Ovary (tissue), 9 donors: ENCODE results near the gene CDK2AP2. TPM values are rescaled to one million over a fixed set of nuclear protein-coding genes. Genes with fewer than 3 reads are reported as not detected.

Experiments
- DNase-seq, 5 donors: peaks; one replicate each; pipeline ENCODE4 v3.0.0-alpha.2; 2019 to 2020
- H3K27ac ChIP-seq, 2 donors: fragments of 200-600 bp; one replicate each; pipeline versions ENCODE4 v1.5.1 to v1.8.0; 2019 to 2022
- H3K27me3 ChIP-seq: fragments of 200-600 bp; one replicate; pipeline ENCODE4 v1.8.0; 2022
- H3K36me3 ChIP-seq: fragments of 200-600 bp; sonication (generic); one replicate; pipeline ENCODE4 v1.5.1; 2019
- H3K4me1 ChIP-seq: one replicate; pipeline ENCODE4 v1.8.1; 2013; ENCODE audit warnings: mild to moderate bottlenecking, moderate library complexity; ENCODE audit not compliant: insufficient read depth
- H3K4me3 ChIP-seq: fragments of 200-600 bp; sonication (generic); one replicate; pipeline ENCODE4 v1.5.1; 2017
- H3K9me3 ChIP-seq, 2 donors: fragments of 200-600 bp in 1 of 2; sonication (generic) in 1 of 2; one replicate each; pipeline versions ENCODE4 v1.5.1 to v1.8.1; 2013 to 2019; ENCODE audit warnings: mild to moderate bottlenecking in 1 of 2, moderate library complexity in 1 of 2
- CTCF ChIP-seq, 3 donors: fragments of 450-650 bp in 2 of 3; fragments of 200-600 bp in 1 of 3; IDR thresholded peaks; one replicate each; pipeline versions ENCODE4 v1.5.1 to v1.8.0; 2016 to 2022; ENCODE audit warnings: antibody characterized with exemption in 3 of 3, mild to moderate bottlenecking in 1 of 3
- EP300 ChIP-seq: sonication (generic); formaldehyde crosslinking; IDR thresholded peaks from one replicate; pipeline ENCODE4 v1.6.1; 2017; ENCODE audit warnings: antibody characterized with exemption
- POLR2A ChIP-seq: fragments of 450-650 bp; IDR thresholded peaks from one replicate; pipeline ENCODE4 v1.6.1; 2017; ENCODE audit warnings: antibody characterized with exemption, mild to moderate bottlenecking, moderate library complexity
- WGBS, 3 donors: extraction: QIAGEN DNeasy Blood & Tissue Kit in 1 of 3; methylation state at CpG; one replicate each; pipeline versions ENCODE4 v1.1.5 to v1.1.7; 2013 to 2017; 5-methylcytosine and 5-hydroxymethylcytosine counted together
- intact Hi-C, 4 donors: fragments of 100-400 bp; cut with DNase I; formaldehyde crosslinking; loops; one replicate each; pipeline versions ENCODE4 v1.11.0 to v1.15.1; 2022 to 2023
- polyA plus RNA-seq, 2 donors: library from polyadenylated mRNA; stranded (reverse); fragments of 200-250 nt in 1 of 2; fragments of 350-450 nt in 1 of 2; fragmentation: Illumina TruSeq in 1 of 2; extraction: RNeasy Lipid Tissue Mini Kit (QIAGEN cat#74804) in 1 of 2; gene quantifications; one replicate each; pipeline ENCODE4 v1.2.3, GENCODE V29; 2013 to 2014
- total RNA-seq, 7 donors: library from RNA; depleted of rRNA in 2 of 7; stranded (reverse); fragments of >200 nt in 2 of 7; fragmentation: NEBNext Ultra II Directional in 3 of 7; extraction: Animal tissue kit (Norgen Biotek cat#: 25700) in 3 of 7; gene quantifications; one replicate each; pipeline versions ENCODE4 v1.1.0 to v1.2.4, GENCODE V29; 2016 to 2023
- donor health status: DM: no; HTN: no; CAD: no; lungs with moderate emphysema.
- donor health status: DM: no; HTN: no; CAD: no.
- donor health status: Bipolar disorder and iron deficiency.
- donor health status: DM: yes; HTN: yes; CAD: no.
- donor health status: DM: no; HTN: no; CAD: no.
- donor health status: DM: yes; HTN: yes; CAD: no.

The CDK2AP2 gene
- total and polyA plus RNA-seq, 9 donors = 3.8 to 66.1 (median 34.6) TPM

GRCh38 chr11:67520856-67521824, 13.2 kb upstream of the CDK2AP2 start:
- Histone ChIP-seq H3K36me3 (no peaks in the 10 kb centered on the region), H3K27me3 (no peaks in the 10 kb centered on the region), H3K4me1 (no peaks in the 10 kb centered on the region), H3K9me3 (no peaks in the 10 kb centered on the region), H3K27ac (no peak overlapping the region), H3K4me3 (no peak overlapping the region)
- WGBS, 3 donors = 79 to 87% (median 83%) methylated on average over 16 of the region's 16 CpGs
- intact Hi-C loops = no loop called here
- no peak for TF ChIP-seq POLR2A
- no peak for TF ChIP-seq CTCF (IDR thresholded peaks at IDR 0.05)
- no peak for TF ChIP-seq EP300
- no peak for DNase-seq

- TF ChIP-seq POLR2A (no peak), EP300 (no peak), CTCF (IDR thresholded peaks at IDR 0.05) (no peak)
- H3K27me3 ChIP-seq = no peaks in the 10 kb centered on the region
- WGBS, 3 donors = 86 to 90% (median 88%) methylated on average over 32 of the region's 32 CpGs
- H3K4me1 ChIP-seq = no peaks in the 10 kb centered on the region
- no peak overlapping the region for H3K4me3 ChIP-seq
- intact Hi-C loops = no loop called here
- H3K27ac ChIP-seq = no peak overlapping the region
- no peak for DNase-seq
- no peaks in the 10 kb centered on the region for H3K36me3 ChIP-seq
- H3K9me3 ChIP-seq = no peaks in the 10 kb centered on the region
Measured at GRCh38 chr11:67519726-67520125, 11.8 kb upstream of the CDK2AP2 start.

- H3K27ac ChIP-seq = no peak overlapping the region
- H3K27me3 ChIP-seq = no peaks in the 10 kb centered on the region
- intact Hi-C loops = no loop called here
- no peaks in the 10 kb centered on the region for H3K9me3 ChIP-seq
- no peak for DNase-seq
- TF ChIP-seq POLR2A (no peak), EP300 (no peak), CTCF (IDR thresholded peaks at IDR 0.05) (no peak)
- no peak overlapping the region for H3K4me3 ChIP-seq
- 71 to 75% (median 72%) methylated on average over 10 of the region's 10 CpGs for WGBS, 3 donors
- H3K4me1 ChIP-seq = no peaks in the 10 kb centered on the region
- H3K36me3 ChIP-seq = no peaks in the 10 kb centered on the region
Measured at GRCh38 chr11:67517784-67518552, 10.0 kb upstream of the CDK2AP2 start.

DNA sequence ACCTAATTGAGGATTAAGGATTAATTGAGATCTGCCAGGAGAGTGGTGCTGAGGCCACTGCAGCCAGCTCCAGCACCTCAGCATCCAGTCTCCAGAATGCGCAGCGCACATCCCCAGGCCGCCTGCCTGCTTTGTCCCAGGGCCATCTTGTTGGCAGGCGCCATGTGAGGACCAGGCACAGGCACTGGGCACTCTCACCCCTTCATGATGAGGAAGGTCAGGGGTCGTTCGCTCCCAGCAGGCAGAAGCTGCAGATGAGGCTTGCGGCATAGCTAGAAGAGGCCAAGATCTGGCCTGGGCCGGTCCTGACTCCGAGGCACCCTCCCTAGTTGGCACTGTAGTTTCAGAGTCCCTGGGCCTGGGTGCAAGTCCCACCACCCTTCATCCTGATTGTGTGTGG, 8.8 kb upstream of the CDK2AP2 start:
- Histone ChIP-seq H3K27ac (no peak overlapping the region), H3K36me3 (no peaks in the 10 kb centered on the region), H3K4me3 (no peak overlapping the region), H3K4me1 (no peaks in the 10 kb centered on the region), H3K27me3 (no peaks in the 10 kb centered on the region), H3K9me3 (no peaks in the 10 kb centered on the region)
- intact Hi-C loops = no loop called here
- WGBS, 3 donors = 91 to 93% (median 91%) methylated on average over 9 of the region's 9 CpGs
- no peak for DNase-seq
- TF ChIP-seq EP300 (no peak), POLR2A (no peak), CTCF (IDR thresholded peaks at IDR 0.05) (no peak)
